Gastroesophageal sphincter (tissue), 3 donors: ENCODE data around the gene CLDN14.

Source experiments
- POLR2A ChIP-seq, 2 donors: fragments of 450-650 bp; IDR thresholded peaks; one replicate each; pipeline ENCODE4 v1.6.1; 2017; ENCODE audit warnings: antibody characterized with exemption in 2 of 2, mild to moderate bottlenecking in 2 of 2, moderate library complexity in 1 of 2
- POLR2AphosphoS5 ChIP-seq: sonication (generic); formaldehyde crosslinking; IDR thresholded peaks from one replicate; pipeline ENCODE4 v1.6.1; 2017; ENCODE audit warnings: antibody characterized with exemption
- TF ChIP-seq, protein P1 (sequence below), 4 experiments: fragments of 200-600 bp in 2 of 4; fragments of 450-650 bp in 2 of 4; sonication (generic) in 1 of 4; IDR thresholded peaks; one replicate each; pipeline ENCODE4 v1.5.1; 2017 to 2019; ENCODE audit warnings: antibody characterized with exemption in 4 of 4, mild to moderate bottlenecking in 2 of 4, moderate library complexity in 2 of 4

- TF ChIP-seq POLR2A (IDR thresholded peaks at IDR 0.05): no peak
- TF ChIP-seq, protein P1, sequence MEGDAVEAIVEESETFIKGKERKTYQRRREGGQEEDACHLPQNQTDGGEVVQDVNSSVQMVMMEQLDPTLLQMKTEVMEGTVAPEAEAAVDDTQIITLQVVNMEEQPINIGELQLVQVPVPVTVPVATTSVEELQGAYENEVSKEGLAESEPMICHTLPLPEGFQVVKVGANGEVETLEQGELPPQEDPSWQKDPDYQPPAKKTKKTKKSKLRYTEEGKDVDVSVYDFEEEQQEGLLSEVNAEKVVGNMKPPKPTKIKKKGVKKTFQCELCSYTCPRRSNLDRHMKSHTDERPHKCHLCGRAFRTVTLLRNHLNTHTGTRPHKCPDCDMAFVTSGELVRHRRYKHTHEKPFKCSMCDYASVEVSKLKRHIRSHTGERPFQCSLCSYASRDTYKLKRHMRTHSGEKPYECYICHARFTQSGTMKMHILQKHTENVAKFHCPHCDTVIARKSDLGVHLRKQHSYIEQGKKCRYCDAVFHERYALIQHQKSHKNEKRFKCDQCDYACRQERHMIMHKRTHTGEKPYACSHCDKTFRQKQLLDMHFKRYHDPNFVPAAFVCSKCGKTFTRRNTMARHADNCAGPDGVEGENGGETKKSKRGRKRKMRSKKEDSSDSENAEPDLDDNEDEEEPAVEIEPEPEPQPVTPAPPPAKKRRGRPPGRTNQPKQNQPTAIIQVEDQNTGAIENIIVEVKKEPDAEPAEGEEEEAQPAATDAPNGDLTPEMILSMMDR (IDR thresholded peaks at IDR 0.05): no peak
- TF ChIP-seq POLR2AphosphoS5: no peak
Observed at GRCh38 chr21:36489776-36490165, 9.8 kb upstream of the CLDN14 start.
